Lower lobe of right lung (tissue), 2 donors: ENCODE results near the gene ATP1B3. TPM values are rescaled to one million over a fixed set of nuclear protein-coding genes. Genes with fewer than 3 reads are reported as not detected.

Experiments
- ATAC-seq, 2 donors: fragments of 200-7000 bp; cut with Tn5 transposase; one replicate each; pipeline ENCODE4 v1.9.1; 2020 to 2022; ENCODE audit warnings: mild to moderate bottlenecking in 2 of 2, moderate library complexity in 2 of 2
- DNase-seq: peaks from one replicate; pipeline ENCODE4 v3.0.0-alpha.2; 2020
- H3K27ac ChIP-seq: fragments of 200-600 bp; one replicate; pipeline ENCODE4 v1.8.0; 2022
- H3K27me3 ChIP-seq: fragments of 200-600 bp; one replicate; pipeline ENCODE4 v1.8.0; 2022; ENCODE audit warnings: low read depth
- H3K36me3 ChIP-seq: fragments of 200-600 bp; one replicate; pipeline ENCODE4 v1.8.0; 2022; ENCODE audit warnings: mild to moderate bottlenecking
- H3K4me1 ChIP-seq: fragments of 200-600 bp; one replicate; pipeline ENCODE4 v1.8.0; 2022
- H3K4me3 ChIP-seq: fragments of 200-600 bp; one replicate; pipeline ENCODE4 v1.8.0; 2022; ENCODE audit warnings: mild to moderate bottlenecking
- H3K9me3 ChIP-seq: fragments of 200-600 bp; one replicate; pipeline ENCODE4 v1.8.0; 2022
- CTCF ChIP-seq: fragments of 200-600 bp; IDR thresholded peaks from one replicate; pipeline ENCODE4 v1.8.0; 2022; ENCODE audit warnings: antibody characterized with exemption, mild to moderate bottlenecking
- intact Hi-C: fragments of 100-400 bp; cut with DNase I; formaldehyde crosslinking; loops from one replicate; pipeline ENCODE4 v1.11.0; 2022
- total RNA-seq: library from RNA; stranded (reverse); fragmentation: NEBNext Ultra II Directional; extraction: Animal tissue kit (Norgen Biotek cat#: 25700); gene quantifications from one replicate; pipeline ENCODE4 v1.2.1, GENCODE V29; 2021
- donor health status: DM: no; HTN: yes; CAD: no; lungs with severe emphysema.

Gene ATP1B3
- total RNA-seq, 1 donor from 2014 or later = 143 TPM

- intact Hi-C loops = no loop called here
- Histone ChIP-seq H3K9me3 (no peaks in the 10 kb centered on the region), H3K27me3 (no peaks in the 10 kb centered on the region), H3K4me3 (no peak overlapping the region), H3K36me3 (peaks cover 29% of the 10 kb centered on the region), H3K4me1 (no peaks in the 10 kb centered on the region), H3K27ac (no peak overlapping the region)
- no peak for TF ChIP-seq CTCF
- ATAC-seq = no peak
- DNase-seq = no peak
These were observed 52.3 kb downstream of the ATP1B3 start for GRCh38 chr3:141928631-141929270.

- intact Hi-C loops = no loop called here
- no peak for DNase-seq
- ATAC-seq = no peak
These were observed 53.0 kb downstream of the ATP1B3 start for GRCh38 chr3:141929341-141929995.

GRCh38 chr3:141930801-141931200 is 54.4 kb downstream of the ATP1B3 start:
- no peak for ATAC-seq
- intact Hi-C loops = no loop called here
- Histone ChIP-seq H3K4me3 (no peak overlapping the region), H3K36me3 (peaks cover 9% of the 10 kb centered on the region), H3K27ac (no peak overlapping the region), H3K9me3 (no peaks in the 10 kb centered on the region), H3K27me3 (no peaks in the 10 kb centered on the region), H3K4me1 (no peaks in the 10 kb centered on the region)
- TF ChIP-seq CTCF = no peak
- DNase-seq = no peak

More at GRCh38 chr3:141929341-141929995, 53.0 kb downstream of the ATP1B3 start:
- Histone ChIP-seq H3K27me3 (no peaks in the 10 kb centered on the region), H3K27ac (no peak overlapping the region), H3K36me3 (peaks cover 22% of the 10 kb centered on the region), H3K4me3 (no peak overlapping the region), H3K9me3 (no peaks in the 10 kb centered on the region), H3K4me1 (no peaks in the 10 kb centered on the region)
- no peak for TF ChIP-seq CTCF

DNA sequence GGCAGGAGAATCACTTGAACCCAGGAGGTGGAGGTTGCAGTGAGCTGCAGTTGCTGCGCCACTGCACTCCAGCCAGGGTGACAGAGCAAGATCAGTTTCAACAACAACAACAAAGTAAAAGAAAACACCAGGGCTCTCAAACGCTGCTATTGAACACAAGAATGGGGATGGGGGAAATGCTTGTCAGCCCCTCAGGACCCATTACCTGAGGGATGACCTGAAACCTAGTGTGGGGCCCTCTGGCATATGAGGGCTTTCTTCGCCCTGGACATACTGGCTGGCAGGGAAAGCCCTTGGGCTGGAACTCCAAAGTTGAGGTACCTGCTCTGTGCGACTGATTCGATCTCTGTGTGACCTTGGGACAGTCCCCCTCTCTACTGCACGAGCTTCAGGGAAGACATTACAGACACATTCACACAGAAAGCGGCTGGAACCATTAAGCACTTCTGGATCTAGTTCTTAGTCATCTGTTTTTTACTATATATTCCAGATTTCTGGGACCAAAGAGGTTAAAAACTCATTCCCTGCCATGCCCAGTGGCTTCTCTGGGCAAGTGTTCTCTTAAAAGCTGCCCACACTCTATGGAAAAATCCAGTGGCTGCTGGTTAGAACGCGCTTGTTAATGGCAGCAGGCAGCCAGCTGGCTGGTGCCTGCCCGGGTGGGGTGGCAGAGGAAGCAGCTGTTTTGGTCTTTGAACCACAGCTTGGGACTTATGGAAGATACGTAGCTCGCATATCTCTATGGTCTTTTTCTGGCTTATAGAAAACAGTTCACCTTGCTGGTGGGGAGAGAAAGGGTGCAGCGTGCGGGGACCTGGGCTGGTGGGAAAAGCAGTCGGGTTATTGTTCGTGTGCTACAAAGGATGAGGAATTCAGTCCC is 57.2 kb downstream of the ATP1B3 start:
- Histone ChIP-seq H3K27ac (no peak overlapping the region), H3K27me3 (no peaks in the 10 kb centered on the region), H3K36me3 (no peaks in the 10 kb centered on the region), H3K4me3 (no peak overlapping the region), H3K4me1 (no peaks in the 10 kb centered on the region), H3K9me3 (no peaks in the 10 kb centered on the region)
- no peak for TF ChIP-seq CTCF
- intact Hi-C loops = no loop called here
- ATAC-seq = no peak
- no peak for DNase-seq

DNA sequence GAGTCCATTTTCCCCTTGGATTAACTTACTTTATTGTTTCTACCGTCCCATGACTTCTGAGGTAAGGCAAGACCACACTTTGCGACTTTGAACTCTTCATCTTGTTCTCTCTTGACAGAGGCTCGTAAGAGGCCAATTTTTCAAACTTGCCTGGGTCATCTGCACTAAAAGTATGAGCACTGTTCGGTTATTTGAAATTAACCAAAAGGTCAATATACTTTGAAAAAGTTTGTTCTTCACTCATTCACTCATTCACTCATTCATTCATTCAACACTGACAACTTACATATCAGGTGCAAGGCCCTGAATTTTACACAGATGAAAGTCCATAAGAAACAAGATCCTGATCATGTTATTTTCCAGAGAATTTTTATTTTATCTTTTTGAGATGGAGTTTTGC is 57.9 kb downstream of the ATP1B3 start:
- Histone ChIP-seq H3K4me3 (no peak overlapping the region), H3K27me3 (no peaks in the 10 kb centered on the region), H3K9me3 (no peaks in the 10 kb centered on the region), H3K27ac (no peak overlapping the region), H3K36me3 (no peaks in the 10 kb centered on the region), H3K4me1 (no peaks in the 10 kb centered on the region)
- intact Hi-C loops = no loop called here
- no peak for DNase-seq
- TF ChIP-seq CTCF = no peak
- ATAC-seq = no peak
